Motor neuron (in vitro differentiated cells): ENCODE data around the gene FBLN2. TPM values are rescaled to one million over a fixed set of nuclear protein-coding genes. Genes with fewer than 3 reads are reported as not detected.

Experiments
- ATAC-seq, 8 experiments: fragments of 200-7000 bp; cut with Tn5 transposase; replicated peaks in 6 of 8; 2 replicates each; pipeline ENCODE4 v1.8.0; 2021; ENCODE audit warnings: mild to moderate bottlenecking in 8 of 8, moderate library complexity in 8 of 8
- H3K27ac ChIP-seq, 2 donors: fragments of 250-450 bp; sonication (Bioruptor Pico); 2 replicates each; pipeline ENCODE4 v1.9.0; 2021; ENCODE audit warnings: antibody characterized with exemption in 2 of 2, mild to moderate bottlenecking in 2 of 2, moderate library complexity in 1 of 2
- H3K4me1 ChIP-seq, 2 donors: fragments of 250-450 bp; sonication (Bioruptor Pico); replicated peaks in 1 of 2; 2 replicates each; pipeline ENCODE4 v1.6.1; 2021; ENCODE audit warnings: antibody characterized with exemption in 2 of 2, mild to moderate bottlenecking in 2 of 2, moderate library complexity in 1 of 2
- H3K4me3 ChIP-seq, 5 donors: fragments of 250-450 bp; sonication (Bioruptor Pico); 2 replicates each; pipeline ENCODE4 v1.9.0; 2021; ENCODE audit warnings: antibody characterized with exemption in 5 of 5, mild to moderate bottlenecking in 5 of 5, moderate library complexity in 4 of 5
- WGBS, 10 experiments: fragments of 450-650 bp; shearing (Covaris generic); methylation state at CpG; one replicate each; pipeline ENCODE4 v1.0.0; 2022; 5-methylcytosine and 5-hydroxymethylcytosine counted together
- in situ Hi-C, 9 experiments: fragments of 400-800 bp; cut with MboI; loops; one replicate each; pipeline ENCODE4 v1.15.0; 2021; ENCODE audit warnings: low sequenced_read_pairs in 9 of 9, low pct_unique_long_range_greater_than_20kb in 2 of 9; ENCODE audit not compliant: unreplicated experiment in 9 of 9
- total RNA-seq, 8 experiments: library from RNA; unstranded; fragments of 300-600 nt; gene quantifications; 2 replicates each; pipeline versions ENCODE4 v1.2.3 to v1.2.4, GENCODE V29; 2022

FBLN2 gene
- total RNA-seq, 8 experiments from 2014 or later, result 1.2 to 263 (median 9.4) TPM

DNA sequence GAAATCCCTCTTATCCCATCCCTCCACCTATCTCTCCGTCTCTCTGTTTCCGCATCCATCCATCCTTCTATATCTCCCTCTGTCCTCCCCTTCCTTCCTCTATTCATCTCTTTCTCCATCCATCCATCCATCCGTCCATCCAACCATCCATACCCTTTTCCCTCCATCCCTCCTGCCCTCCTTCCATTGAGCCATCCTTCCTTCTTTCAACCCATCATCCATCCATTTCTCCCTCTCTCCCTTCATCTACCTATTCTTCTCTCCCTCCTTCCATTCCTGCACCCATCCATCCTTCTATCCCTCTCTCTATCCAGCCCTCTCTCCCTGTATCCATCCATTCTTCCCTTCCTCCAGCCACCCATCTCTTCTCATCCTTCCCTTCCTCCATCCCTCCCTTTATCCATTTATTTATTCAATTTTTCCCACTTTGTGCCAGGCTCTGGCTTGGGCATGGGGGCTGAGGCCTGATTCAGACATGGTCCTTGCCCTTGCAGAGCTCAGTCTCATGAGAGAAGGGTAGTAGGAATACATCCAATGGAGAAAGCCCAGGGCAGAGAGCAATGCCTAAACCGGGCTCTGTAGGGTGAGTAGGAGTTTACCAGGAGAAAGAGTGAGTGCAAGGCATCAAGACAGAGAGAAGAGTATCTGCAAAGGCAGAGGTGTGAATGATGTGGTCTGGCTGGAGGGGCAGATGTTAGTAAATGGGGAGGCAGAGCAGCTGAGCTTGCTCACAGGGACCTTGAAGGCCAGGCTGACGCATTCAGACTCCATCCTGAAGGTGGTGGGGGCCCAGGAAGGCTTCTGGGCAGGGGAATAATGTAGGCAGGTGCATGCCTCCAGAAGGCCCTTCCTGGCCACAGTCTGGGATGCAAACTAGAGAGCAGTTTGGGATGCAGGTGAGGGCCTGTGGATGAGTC, 19.5 kb upstream of the FBLN2 start:
- H3K27ac ChIP-seq, result no peak overlapping the region
- in situ Hi-C loops, result no loop called here
- no peak for ATAC-seq
- peaks cover 0 to 5% of the 10 kb centered on the region in 2 donors for H3K4me1 ChIP-seq
- 0 to 100% (median 66%) methylated on average over 1 to 5 of the region's 5 CpGs for WGBS, 10 experiments
- H3K4me3 ChIP-seq, result no peak overlapping the region

DNA sequence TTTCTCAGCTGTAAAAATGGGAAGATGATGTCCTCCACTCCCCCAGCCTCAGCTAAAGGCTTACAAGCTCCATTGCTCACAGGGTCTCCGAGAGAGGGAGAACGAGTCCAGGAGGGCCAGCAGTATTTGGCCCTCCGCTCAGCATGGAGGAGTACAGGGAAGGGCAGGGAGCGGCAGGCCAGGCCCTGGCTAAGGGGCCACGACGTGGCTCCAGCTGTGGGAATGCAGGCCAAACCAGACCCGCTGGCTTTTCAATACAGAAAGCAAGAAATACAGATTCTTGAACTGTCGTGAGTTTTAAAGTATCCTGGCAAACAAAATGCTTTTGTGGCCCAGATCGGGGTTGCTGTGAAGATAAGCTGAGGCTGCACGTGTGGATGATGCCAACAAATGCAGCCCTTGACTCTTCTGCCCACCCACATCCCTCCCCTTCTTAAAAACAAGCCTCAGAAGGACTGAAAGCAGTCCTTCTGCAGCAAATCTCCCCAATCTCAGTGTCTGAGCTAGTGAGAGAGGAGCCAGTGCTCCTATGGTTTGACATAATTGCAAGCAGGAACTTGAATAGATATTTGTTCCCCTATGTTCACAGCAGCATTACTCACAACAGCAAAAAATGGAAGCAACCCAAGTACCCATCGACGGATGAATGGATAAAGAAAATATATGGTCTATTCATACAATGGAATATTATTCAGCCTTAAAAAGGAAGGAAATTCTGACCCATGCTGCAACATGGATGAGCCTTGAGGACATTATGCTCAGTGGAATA, 18.5 kb upstream of the FBLN2 start:
- in situ Hi-C loops, result no loop called here
- ATAC-seq, result no peak
- Histone ChIP-seq H3K4me3 (no peak overlapping the region), H3K4me1 (peaks cover 0 to 5% of the 10 kb centered on the region in 2 donors), H3K27ac (no peak overlapping the region)
- WGBS, 10 experiments, result 60 to 100% (median 81%) methylated on average over 1 to 9 of the region's 12 CpGs; no CpG with 5 or more reads in 1 of the 10 experiments

DNA sequence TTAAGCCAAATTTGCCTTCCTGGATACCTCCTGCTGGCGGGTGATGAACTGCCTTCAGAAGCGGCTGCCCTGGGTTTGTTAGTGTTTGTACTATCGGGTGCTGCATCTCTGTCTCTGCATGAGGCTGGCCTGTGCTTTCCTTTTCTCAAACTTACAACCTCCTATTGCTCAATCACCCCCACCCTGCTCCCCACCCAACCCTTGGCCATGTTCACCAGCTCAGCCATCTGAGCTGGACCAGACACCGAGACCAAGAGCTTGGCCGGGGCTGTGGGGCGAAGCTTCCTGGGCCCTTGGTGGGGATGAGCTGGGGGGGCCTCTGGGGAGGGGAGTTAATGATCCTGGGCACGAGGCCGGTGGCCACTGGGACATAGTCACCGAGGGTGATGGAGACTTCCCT, 16.8 kb upstream of the FBLN2 start:
- in situ Hi-C loops, result no loop called here
- WGBS, 10 experiments, result 80% methylated on average over 1 of the region's 9 CpGs; no CpG with 5 or more reads in 9 of the 10 experiments
- ATAC-seq, result peak in 2 of 8 experiments; percentile 24 to 59

DNA sequence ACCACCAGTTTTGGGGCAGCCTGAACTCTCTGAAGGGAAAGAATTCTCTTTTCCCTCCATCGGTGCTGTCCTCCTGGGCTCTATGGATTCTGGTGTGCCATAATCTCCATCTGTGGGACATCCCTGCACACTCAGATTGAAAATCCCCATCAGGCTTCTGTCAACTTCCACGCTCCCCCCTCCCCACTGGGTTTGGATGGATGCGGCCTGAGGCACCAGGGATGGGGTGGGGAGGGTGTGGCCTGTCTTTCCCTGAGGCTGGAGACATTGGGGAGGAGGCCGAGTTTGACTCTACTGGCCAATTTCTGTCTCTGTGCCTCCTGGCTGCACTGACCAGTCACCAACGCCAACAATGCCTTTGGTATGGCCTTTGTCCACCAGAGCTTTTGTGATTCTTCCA, 16.3 kb upstream of the FBLN2 start:
- ATAC-seq, result peak in 1 of 8 experiments; percentile 12
- in situ Hi-C loops, result no loop called here
- H3K4me1 ChIP-seq, result no peaks in the 10 kb centered on the region
- WGBS, 10 experiments, result 40 to 100% (median 94%) methylated on average over 1 to 2 of the region's 5 CpGs; no CpG with 5 or more reads in 7 of the 10 experiments
- no peak overlapping the region for H3K27ac ChIP-seq
- H3K4me3 ChIP-seq, result no peak overlapping the region

More for the DNA sequence above, 16.8 kb upstream of the FBLN2 start:
- no peak overlapping the region for H3K27ac ChIP-seq
- no peak overlapping the region for H3K4me3 ChIP-seq
- H3K4me1 ChIP-seq, result no peaks in the 10 kb centered on the region

DNA sequence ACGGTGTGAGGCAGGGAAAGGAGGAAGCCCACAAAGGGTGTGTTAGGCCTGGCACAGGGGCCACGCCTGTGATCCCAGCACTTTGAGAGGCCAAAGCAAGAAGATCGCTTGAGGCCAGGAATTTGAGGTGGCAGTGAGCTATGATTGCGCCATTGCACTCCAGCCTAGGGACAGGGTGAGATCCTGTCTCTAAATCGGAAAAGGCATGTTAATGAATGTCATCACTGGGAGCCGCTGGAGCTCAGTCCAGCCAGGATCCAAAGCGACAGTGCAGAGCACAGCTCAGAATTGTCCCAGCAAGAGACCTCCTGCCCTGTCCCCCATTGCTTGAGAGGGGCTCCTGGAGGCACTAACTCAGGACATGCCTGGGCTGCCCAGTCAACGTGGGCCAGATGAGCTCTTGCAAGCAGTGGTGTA, 15.0 kb upstream of the FBLN2 start:
- Histone ChIP-seq H3K27ac (no peak overlapping the region), H3K4me3 (no peak overlapping the region), H3K4me1 (no peaks in the 10 kb centered on the region)
- 28 to 100% (median 71%) methylated on average over 1 to 7 of the region's 8 CpGs; no CpG with 5 or more reads in 2 of the 10 experiments for WGBS, 10 experiments
- in situ Hi-C loops, result no loop called here
- peak in 2 of 8 experiments; percentile 5 to 9 for ATAC-seq

DNA sequence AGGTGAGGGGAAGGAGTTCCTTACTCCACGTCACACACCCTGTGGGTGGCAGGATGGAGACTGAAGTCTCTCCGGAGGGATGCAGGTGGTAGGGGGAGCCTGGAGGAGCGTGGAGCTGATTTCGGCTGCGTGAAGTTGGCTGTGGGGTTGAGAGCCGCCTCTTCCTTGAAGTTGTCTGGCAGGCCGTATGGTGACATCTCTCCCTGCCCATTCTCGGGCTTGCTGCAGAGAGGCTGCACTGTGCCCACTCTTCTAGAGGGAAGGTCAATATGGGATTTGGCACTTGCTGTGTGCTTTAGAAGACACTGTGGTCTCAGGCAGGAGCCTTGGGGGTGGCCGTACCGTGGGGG, 13.4 kb upstream of the FBLN2 start:
- H3K4me3 ChIP-seq, result no peak overlapping the region
- no peak overlapping the region for H3K27ac ChIP-seq
- no peaks in the 10 kb centered on the region for H3K4me1 ChIP-seq
- in situ Hi-C loops, result no loop called here
- 80 to 94% (median 94%) methylated on average over 3 to 7 of the region's 10 CpGs; no CpG with 5 or more reads in 7 of the 10 experiments for WGBS, 10 experiments
- no peak for ATAC-seq

DNA sequence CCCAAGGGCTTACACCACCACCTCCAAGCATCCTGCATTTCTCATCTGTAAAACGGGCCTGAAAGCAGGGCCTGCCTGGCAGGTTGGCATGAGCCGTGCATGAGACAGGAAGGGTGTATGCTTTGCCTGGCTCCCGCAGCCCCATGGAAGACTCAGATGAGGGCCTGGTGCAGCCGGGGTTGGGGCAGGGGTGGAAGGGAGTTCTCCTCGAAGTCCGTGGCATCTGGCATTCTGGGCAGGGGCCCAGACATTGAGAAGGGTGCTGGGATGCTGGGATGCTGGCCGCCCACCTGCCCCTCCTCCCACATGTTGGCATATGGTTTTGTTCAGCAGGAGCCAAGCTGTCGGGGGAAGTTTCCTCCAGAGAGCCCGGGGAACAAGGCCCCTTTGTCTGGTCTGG, 13.0 kb upstream of the FBLN2 start:
- Histone ChIP-seq H3K4me1 (no peaks in the 10 kb centered on the region), H3K27ac (no peak overlapping the region), H3K4me3 (no peak overlapping the region)
- in situ Hi-C loops, result no loop called here
- WGBS, 10 experiments, result 40 to 100% (median 60%) methylated on average over 1 to 6 of the region's 9 CpGs; no CpG with 5 or more reads in 5 of the 10 experiments
- ATAC-seq, result no peak

DNA sequence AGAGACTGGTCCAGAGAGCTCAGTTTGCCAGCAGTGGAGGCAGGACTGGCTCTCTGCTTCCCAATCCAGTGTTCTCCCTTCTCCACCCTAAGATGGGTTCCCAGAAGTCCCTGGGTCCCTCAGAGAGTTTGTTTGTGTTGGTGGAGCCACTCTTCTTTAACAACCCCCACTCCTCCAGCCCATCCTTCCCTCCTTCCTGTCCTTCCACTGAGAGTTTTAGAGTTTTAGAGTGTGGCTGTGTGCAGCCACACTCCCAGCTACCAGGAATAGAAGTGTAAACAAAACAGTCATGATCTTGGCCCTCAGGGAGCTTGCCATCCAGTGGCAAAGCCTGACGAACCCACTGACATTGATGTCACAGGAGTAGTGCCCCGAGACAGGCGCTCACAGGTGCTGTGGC, 12.5 kb upstream of the FBLN2 start:
- in situ Hi-C loops, result no loop called here
- H3K4me3 ChIP-seq, result no peak overlapping the region
- H3K4me1 ChIP-seq, result no peaks in the 10 kb centered on the region
- no peak overlapping the region for H3K27ac ChIP-seq
- 58 to 100% (median 93%) methylated on average over 1 to 3 of the region's 3 CpGs; no CpG with 5 or more reads in 5 of the 10 experiments for WGBS, 10 experiments
- ATAC-seq, result no peak

DNA sequence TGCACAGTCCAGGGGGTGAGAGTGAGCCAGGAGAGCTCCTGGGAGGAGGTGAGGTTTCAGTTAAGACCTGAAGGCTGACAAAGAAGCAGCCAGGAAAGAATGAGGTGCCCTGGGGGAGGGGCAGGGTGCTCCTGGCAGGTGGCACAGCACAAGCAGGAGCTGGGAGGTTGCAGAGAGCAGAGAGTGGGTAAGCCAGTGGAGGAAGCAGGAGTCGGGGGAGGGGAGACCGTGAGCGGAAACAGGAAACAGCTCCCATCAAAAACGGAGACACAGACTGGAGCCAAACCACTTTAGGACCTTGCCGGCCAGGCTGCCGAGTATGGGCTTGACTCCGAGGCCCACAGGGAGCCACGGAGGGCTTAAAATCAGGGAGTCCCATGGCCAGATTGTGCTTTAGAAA, 12.1 kb upstream of the FBLN2 start:
- 45 to 53% (median 47%) methylated on average over 2 to 7 of the region's 8 CpGs; no CpG with 5 or more reads in 7 of the 10 experiments for WGBS, 10 experiments
- no peak for ATAC-seq
- in situ Hi-C loops, result no loop called here
- no peak overlapping the region for H3K27ac ChIP-seq
- no peak overlapping the region for H3K4me3 ChIP-seq
- no peaks in the 10 kb centered on the region for H3K4me1 ChIP-seq

DNA sequence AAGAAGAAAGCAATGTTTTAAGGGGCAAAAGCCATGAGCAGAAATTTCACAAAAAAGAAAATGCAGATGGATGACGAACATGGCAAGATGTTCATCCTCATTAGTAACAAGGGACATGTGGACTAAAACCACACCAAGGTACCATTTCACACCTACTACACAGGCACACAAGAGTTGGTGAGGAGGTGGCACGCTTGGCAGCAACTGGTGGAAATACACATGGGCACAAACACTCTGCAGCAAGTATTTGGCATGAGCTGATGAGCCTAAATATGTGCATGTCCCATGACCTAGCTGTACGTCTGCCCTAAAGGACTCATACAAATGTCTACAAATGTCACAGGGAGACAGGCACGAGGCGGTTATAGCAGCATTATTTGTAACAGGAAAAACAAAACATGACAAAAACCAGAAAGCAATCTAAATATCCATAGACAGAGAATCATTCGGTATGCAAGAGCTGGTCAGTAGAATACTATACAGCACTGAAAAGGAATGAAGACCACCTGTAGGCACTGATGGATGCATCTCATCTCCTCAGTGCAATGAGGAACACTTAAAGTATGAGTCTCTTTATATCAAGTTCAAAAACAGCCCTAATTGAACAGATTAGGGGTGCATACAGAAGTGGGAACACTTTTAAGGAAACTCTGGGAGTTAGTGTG, 11.5 kb upstream of the FBLN2 start:
- no peak for ATAC-seq
- H3K4me3 ChIP-seq, result no peak overlapping the region
- in situ Hi-C loops, result no loop called here
- H3K27ac ChIP-seq, result no peak overlapping the region
- 74 to 100% (median 97%) methylated on average over 2 to 6 of the region's 6 CpGs; no CpG with 5 or more reads in 2 of the 10 experiments for WGBS, 10 experiments
- no peaks in the 10 kb centered on the region for H3K4me1 ChIP-seq

DNA sequence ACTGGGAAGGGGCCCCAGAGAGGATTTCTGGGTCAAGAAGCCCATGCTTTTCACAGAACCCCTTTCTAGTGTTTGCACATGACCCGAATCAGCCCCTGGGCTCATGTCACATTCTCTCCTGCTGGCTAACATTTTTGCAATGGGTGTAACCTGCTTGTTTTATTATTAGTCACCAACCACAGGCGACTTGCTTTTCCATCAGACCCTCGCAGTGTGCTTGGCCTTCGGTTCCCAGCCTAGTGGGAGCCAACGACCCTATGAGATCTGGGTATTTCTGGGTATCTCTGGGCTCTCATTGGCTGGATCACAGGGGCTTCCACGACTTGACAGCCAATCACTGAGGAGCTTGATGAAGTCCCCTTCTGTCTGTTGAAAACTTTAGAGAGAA, 11.0 kb upstream of the FBLN2 start:
- in situ Hi-C loops, result no loop called here
- 0 to 100% (median 82%) methylated on average over 1 to 4 of the region's 6 CpGs; no CpG with 5 or more reads in 2 of the 10 experiments for WGBS, 10 experiments
- peak in 3 of 8 experiments; percentile 90 to 93 (median 92) for ATAC-seq
- no peak overlapping the region for H3K4me3 ChIP-seq
- H3K27ac ChIP-seq, result no peak overlapping the region
- no peaks in the 10 kb centered on the region for H3K4me1 ChIP-seq

DNA sequence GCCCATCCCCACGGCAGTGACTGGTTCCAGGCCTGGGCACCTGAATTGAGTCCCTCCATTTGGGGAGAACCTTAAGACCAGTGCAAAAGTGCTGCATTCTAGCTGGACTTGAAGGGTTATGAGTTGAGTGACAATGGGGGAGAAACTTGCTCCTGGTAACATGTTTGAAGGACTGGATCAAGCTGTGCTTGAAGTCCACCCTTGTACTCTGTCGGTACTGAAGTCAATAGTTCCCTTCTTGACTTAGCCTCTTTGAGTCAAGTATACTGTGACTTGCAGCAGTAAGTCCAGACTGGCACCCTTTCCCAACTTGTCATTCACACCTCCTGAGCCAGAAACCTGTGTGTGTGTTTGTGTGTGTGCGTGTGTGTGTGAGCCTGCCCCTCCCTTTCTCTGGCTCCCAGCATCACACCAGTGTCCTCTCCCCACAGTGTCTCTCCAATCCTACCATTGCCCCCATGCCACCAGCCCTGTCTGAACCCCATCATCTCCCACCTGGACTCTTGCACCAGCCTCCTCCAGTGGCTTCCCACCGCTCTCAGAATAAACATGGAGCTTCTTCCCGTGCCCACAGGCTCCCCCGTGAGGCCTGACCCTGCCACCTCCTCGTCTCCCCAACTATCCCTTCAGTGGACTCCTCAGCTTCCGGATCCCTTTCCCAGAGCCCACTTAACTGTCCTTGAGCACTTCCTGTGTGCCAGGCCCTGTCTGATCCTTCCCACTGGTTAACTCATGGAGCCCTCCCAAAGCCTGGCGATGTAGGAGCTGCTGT, 10.2 kb upstream of the FBLN2 start:
- in situ Hi-C loops, result no loop called here
- no peaks in the 10 kb centered on the region for H3K4me1 ChIP-seq
- no peak overlapping the region for H3K4me3 ChIP-seq
- 63 to 87% (median 80%) methylated on average over 2 to 4 of the region's 9 CpGs; no CpG with 5 or more reads in 7 of the 10 experiments for WGBS, 10 experiments
- no peak overlapping the region for H3K27ac ChIP-seq
- no peak for ATAC-seq
